Panc1 (cell line): Measurements from ENCODE around the gene POC1B. TPM values are rescaled to one million over a fixed set of nuclear protein-coding genes. Genes with fewer than 3 reads are reported as not detected.

Experiments used
- ATAC-seq: fragments of 200-7000 bp; cut with Tn5 transposase; 2 replicates; pipeline ENCODE4 v1.9.1; 2020; ENCODE audit warnings: mild to moderate bottlenecking, moderate library complexity
- BruUV-seq: library from RNA; stranded (reverse); fragments of 400-500 nt; replicated peaks from 2 replicates; lab custom pipeline; 2021; lab: Mats Ljungman, UMichigan
- CTCF ChIA-PET: fragments of 300-600 bp; sonication (Branson Sonifier 250); formaldehyde crosslinking; loops from one replicate; lab custom pipeline; 2022; ENCODE audit warnings: antibody characterized with exemption; lab: Charles Lee
- POLR2A ChIA-PET: fragments of 300-600 bp; sonication (Branson Sonifier 250); formaldehyde crosslinking; loops from one replicate; lab custom pipeline; 2022; ENCODE audit warnings: antibody characterized with exemption; lab: Charles Lee
- DNase-seq: peaks from one replicate; pipeline ENCODE4 v3.0.0-alpha.2; 2010; ENCODE audit warnings: low read depth, low spot score
- H3K27ac ChIP-seq: 2 replicates; pipeline ENCODE4 v1.5.1; 2011; ENCODE audit warnings: mild to moderate bottlenecking, low read length, inconsistent platforms
- H3K27me3 ChIP-seq: fragments of 200-500 bp; sonication (Bioruptor generic); 2 replicates; pipeline ENCODE4 v1.6.0; 2014; ENCODE audit warnings: low read length, inconsistent platforms; ENCODE audit not compliant: control insufficient read depth, insufficient read depth
- H3K36me3 ChIP-seq: fragments of 200-500 bp; sonication (Bioruptor generic); 2 replicates; pipeline ENCODE4 v1.5.1; 2014; ENCODE audit warnings: inconsistent platforms, mild to moderate bottlenecking, low read length, moderate library complexity; ENCODE audit not compliant: control insufficient read depth, insufficient read depth
- H3K4me1 ChIP-seq: 2 replicates; pipeline ENCODE4 v1.5.1; 2011; ENCODE audit warnings: inconsistent platforms, mild to moderate bottlenecking, low read length, moderate library complexity; ENCODE audit not compliant: control insufficient read depth, insufficient read depth
- H3K4me3 ChIP-seq, 2 experiments: 2 replicates each; pipeline ENCODE4 v1.5.1; 2011 to 2012; ENCODE audit warnings: low read depth in 2 of 2, low read length in 2 of 2, mild to moderate bottlenecking in 2 of 2, inconsistent platforms in 1 of 2, moderate library complexity in 1 of 2
- H3K9me3 ChIP-seq: fragments of 200-500 bp; sonication (Bioruptor generic); 2 replicates; pipeline ENCODE4 v1.5.1; 2014; ENCODE audit warnings: low read depth, mild to moderate bottlenecking, inconsistent platforms, low read length, moderate library complexity; ENCODE audit not compliant: control insufficient read depth, insufficient read depth
- POLR2AphosphoS5 ChIP-seq: IDR thresholded peaks from 2 replicates; pipeline ENCODE4 v1.6.1; 2012; ENCODE audit warnings: mild to moderate bottlenecking, low read depth, low read length, moderate library complexity
- SIN3A ChIP-seq: IDR thresholded peaks from 2 replicates; pipeline ENCODE4 v1.6.1; 2012; ENCODE audit warnings: low read depth, mild to moderate bottlenecking, low read length, moderate library complexity, borderline replicate concordance; ENCODE audit not compliant: insufficient read depth
- TCF7L2 ChIP-seq: IDR thresholded peaks from 2 replicates; pipeline ENCODE4 v1.6.1; 2011; ENCODE audit warnings: mild to moderate bottlenecking, low read depth, low read length, inconsistent platforms
- in situ Hi-C: cut with HindIII; loops from 2 replicates; pipeline ENCODE4 v1.10.0; 2016; ENCODE audit warnings: low sequenced_read_pairs, low pct_unique_long_range_greater_than_20kb
- intact Hi-C: fragments of 100-400 bp; cut with micrococcal nuclease; formaldehyde crosslinking; loops from one replicate; pipeline ENCODE4 v1.10.0; 2022; ENCODE audit not compliant: unreplicated experiment
- total RNA-seq: library from RNA; stranded (reverse); gene quantifications from one replicate; pipeline ENCODE4 v1.2.1, GENCODE V29; 2021; ENCODE audit not compliant: unreplicated experiment
- TF ChIP-seq, protein P1 (sequence below), 2 experiments: IDR thresholded peaks; 2 replicates each; pipeline ENCODE4 v1.6.1; 2011 to 2012; ENCODE audit warnings: low read depth in 2 of 2, control low read depth in 1 of 2, low read length in 1 of 2, mild to moderate bottlenecking in 1 of 2, moderate library complexity in 1 of 2; ENCODE audit not compliant: insufficient read depth in 1 of 2
- TF ChIP-seq, protein P2 (sequence below): fragments of 450-650 bp; IDR thresholded peaks from 2 replicates; pipeline ENCODE4 v1.5.1; 2017; ENCODE audit warnings: mild to moderate bottlenecking

Gene POC1B
- total RNA-seq, 1 experiment from 2014 or later, result 7.3 TPM

GRCh38 chr12:89411234-89411633 is 114.6 kb downstream of the POC1B start:
- Histone ChIP-seq H3K9me3 (no peaks in the 10 kb centered on the region), H3K4me3 (no peak overlapping the region), H3K36me3 (no peaks in the 10 kb centered on the region), H3K27ac (no peak overlapping the region), H3K4me1 (no peaks in the 10 kb centered on the region), H3K27me3 (no peaks in the 10 kb centered on the region)
- in situ Hi-C loops (no loop called here), intact Hi-C loops (no loop called here)
- no peak for TF ChIP-seq POLR2AphosphoS5
- TF ChIP-seq, protein P1, sequence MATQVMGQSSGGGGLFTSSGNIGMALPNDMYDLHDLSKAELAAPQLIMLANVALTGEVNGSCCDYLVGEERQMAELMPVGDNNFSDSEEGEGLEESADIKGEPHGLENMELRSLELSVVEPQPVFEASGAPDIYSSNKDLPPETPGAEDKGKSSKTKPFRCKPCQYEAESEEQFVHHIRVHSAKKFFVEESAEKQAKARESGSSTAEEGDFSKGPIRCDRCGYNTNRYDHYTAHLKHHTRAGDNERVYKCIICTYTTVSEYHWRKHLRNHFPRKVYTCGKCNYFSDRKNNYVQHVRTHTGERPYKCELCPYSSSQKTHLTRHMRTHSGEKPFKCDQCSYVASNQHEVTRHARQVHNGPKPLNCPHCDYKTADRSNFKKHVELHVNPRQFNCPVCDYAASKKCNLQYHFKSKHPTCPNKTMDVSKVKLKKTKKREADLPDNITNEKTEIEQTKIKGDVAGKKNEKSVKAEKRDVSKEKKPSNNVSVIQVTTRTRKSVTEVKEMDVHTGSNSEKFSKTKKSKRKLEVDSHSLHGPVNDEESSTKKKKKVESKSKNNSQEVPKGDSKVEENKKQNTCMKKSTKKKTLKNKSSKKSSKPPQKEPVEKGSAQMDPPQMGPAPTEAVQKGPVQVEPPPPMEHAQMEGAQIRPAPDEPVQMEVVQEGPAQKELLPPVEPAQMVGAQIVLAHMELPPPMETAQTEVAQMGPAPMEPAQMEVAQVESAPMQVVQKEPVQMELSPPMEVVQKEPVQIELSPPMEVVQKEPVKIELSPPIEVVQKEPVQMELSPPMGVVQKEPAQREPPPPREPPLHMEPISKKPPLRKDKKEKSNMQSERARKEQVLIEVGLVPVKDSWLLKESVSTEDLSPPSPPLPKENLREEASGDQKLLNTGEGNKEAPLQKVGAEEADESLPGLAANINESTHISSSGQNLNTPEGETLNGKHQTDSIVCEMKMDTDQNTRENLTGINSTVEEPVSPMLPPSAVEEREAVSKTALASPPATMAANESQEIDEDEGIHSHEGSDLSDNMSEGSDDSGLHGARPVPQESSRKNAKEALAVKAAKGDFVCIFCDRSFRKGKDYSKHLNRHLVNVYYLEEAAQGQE (IDR thresholded peaks at IDR 0.05; ENCODE audit: insufficient read depth in 1 of 2, low read depth in 2 of 2, low read length in 1 of 2), result no peak
- no peak for TF ChIP-seq SIN3A
- TF ChIP-seq TCF7L2, result no peak
- TF ChIP-seq, protein P2, sequence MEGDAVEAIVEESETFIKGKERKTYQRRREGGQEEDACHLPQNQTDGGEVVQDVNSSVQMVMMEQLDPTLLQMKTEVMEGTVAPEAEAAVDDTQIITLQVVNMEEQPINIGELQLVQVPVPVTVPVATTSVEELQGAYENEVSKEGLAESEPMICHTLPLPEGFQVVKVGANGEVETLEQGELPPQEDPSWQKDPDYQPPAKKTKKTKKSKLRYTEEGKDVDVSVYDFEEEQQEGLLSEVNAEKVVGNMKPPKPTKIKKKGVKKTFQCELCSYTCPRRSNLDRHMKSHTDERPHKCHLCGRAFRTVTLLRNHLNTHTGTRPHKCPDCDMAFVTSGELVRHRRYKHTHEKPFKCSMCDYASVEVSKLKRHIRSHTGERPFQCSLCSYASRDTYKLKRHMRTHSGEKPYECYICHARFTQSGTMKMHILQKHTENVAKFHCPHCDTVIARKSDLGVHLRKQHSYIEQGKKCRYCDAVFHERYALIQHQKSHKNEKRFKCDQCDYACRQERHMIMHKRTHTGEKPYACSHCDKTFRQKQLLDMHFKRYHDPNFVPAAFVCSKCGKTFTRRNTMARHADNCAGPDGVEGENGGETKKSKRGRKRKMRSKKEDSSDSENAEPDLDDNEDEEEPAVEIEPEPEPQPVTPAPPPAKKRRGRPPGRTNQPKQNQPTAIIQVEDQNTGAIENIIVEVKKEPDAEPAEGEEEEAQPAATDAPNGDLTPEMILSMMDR, result no peak
- ATAC-seq (no peak), DNase-seq (no peak)
- POLR2A ChIA-PET, result no interaction called here
- CTCF ChIA-PET, result no interaction called here
- BruUV-seq, result no TSS peak

DNA sequence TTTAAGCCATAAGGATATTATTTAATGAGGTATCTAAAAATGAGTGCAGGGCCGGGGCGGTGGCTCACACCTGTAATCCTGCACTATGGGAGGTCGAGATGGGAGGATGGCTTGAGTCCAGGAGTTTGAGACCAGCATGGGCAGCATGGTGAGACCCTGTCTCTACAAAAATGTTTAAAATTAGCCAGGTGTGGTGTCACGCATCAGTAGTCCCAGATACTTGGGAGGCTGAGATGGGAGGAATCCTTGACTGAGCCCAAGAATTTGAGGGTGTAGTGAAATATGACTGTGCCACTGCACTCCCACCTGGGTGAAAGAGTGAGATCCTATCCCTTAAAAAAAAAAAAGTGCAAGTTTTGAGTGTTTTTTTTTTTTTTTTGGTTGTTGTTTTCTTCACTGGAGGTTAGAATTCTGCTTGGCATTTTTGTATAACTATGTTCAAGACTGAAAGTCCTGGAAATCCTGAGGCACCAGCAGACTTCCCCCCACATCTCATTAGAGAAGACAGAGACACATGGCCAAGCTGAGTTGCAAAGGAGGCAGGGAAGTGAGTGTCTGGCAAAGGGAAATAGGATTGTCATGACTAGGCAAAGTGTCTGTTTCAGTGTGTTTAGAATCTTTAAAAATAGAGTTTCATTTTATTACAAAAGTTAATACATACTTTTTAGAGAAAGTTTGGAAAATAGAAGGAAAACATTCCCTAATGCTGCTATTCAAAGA is 120.1 kb downstream of the POC1B start:
- H3K27ac ChIP-seq, result no peak overlapping the region
- CTCF ChIA-PET, result no interaction called here
- intact Hi-C loops, result no loop called here
- no peaks in the 10 kb centered on the region for H3K27me3 ChIP-seq
- BruUV-seq, result no TSS peak
- H3K4me3 ChIP-seq, result no peak overlapping the region
- TF ChIP-seq SIN3A, result no peak
- TF ChIP-seq, protein P1 (IDR thresholded peaks at IDR 0.05; ENCODE audit: insufficient read depth in 1 of 2, low read depth in 2 of 2, low read length in 1 of 2), result no peak
- TF ChIP-seq, protein P2, result no peak
- no peak for TF ChIP-seq TCF7L2
- TF ChIP-seq POLR2AphosphoS5, result no peak
- in situ Hi-C loops, result no loop called here
- DNase-seq (no peak), ATAC-seq (no peak)
- POLR2A ChIA-PET, result no interaction called here
- H3K4me1 ChIP-seq, result no peaks in the 10 kb centered on the region
- H3K9me3 ChIP-seq, result no peaks in the 10 kb centered on the region
- H3K36me3 ChIP-seq, result no peaks in the 10 kb centered on the region
